NCI-H446 treated with DMSO at 0.1 percent for 48 hours (cell line): ENCODE measurements around the gene SLC45A1.

Experiments used
- DNase-seq: peaks from one replicate; lab custom pipeline; 2025; lab: John Stamatoyannopoulos, UW

The SLC45A1 gene

GRCh38 chr1:8352886-8353785 lies 35.2 kb downstream of the SLC45A1 start:
- DNase-seq = no peak

- no peak for DNase-seq
Measured at GRCh38 chr1:8354038-8354437, 36.1 kb downstream of the SLC45A1 start.

- no peak for DNase-seq
Measured at GRCh38 chr1:8355439-8356255, 37.7 kb downstream of the SLC45A1 start.

GRCh38 chr1:8356256-8357209 lies 38.6 kb downstream of the SLC45A1 start:
- DNase-seq = no peak

- DNase-seq = no peak
Measured at GRCh38 chr1:8357329-8358101, 39.6 kb downstream of the SLC45A1 start.

- no peak for DNase-seq
Measured at GRCh38 chr1:8358241-8358896, 40.5 kb downstream of the SLC45A1 start.

- DNase-seq = no peak
Measured at GRCh38 chr1:8358897-8359616, 41.1 kb downstream of the SLC45A1 start.

GRCh38 chr1:8359617-8360481 lies 41.9 kb downstream of the SLC45A1 start:
- DNase-seq = no peak

- no peak for DNase-seq
Measured at GRCh38 chr1:8360493-8361197, 42.7 kb downstream of the SLC45A1 start.

- no peak for DNase-seq
Measured at GRCh38 chr1:8361198-8361849, 43.4 kb downstream of the SLC45A1 start.

GRCh38 chr1:8362701-8363101 lies 44.8 kb downstream of the SLC45A1 start:
- DNase-seq = no peak

- no peak for DNase-seq
Measured at GRCh38 chr1:8363186-8363766, 45.4 kb downstream of the SLC45A1 start.

GRCh38 chr1:8363767-8364301 lies 45.9 kb downstream of the SLC45A1 start:
- DNase-seq = no peak

GRCh38 chr1:8364528-8365442 lies 46.9 kb downstream of the SLC45A1 start:
- no peak for DNase-seq

- no peak for DNase-seq
Measured at GRCh38 chr1:8365661-8366362, 47.9 kb downstream of the SLC45A1 start.
